Ascending aorta (tissue), 2 donors: ENCODE data around the gene RAD51C. TPM values are rescaled to one million over a fixed set of nuclear protein-coding genes. Genes with fewer than 3 reads are reported as not detected.
"Not testable (repeated sequence)": the region's sequence is repeated elsewhere in the genome, so short reads cannot be mapped to it uniquely, and the experiment has no call there.

Experiments used
- DNase-seq, 2 donors: peaks; one replicate each; pipeline ENCODE4 v3.0.0-alpha.2; 2019; ENCODE audit warnings: low spot score in 2 of 2
- H3K27ac ChIP-seq, 2 donors: fragments of 200-600 bp; sonication (generic); one replicate each; pipeline ENCODE4 v1.5.1; 2016 to 2017; ENCODE audit warnings: mild to moderate bottlenecking in 1 of 2
- H3K27me3 ChIP-seq: fragments of 200-600 bp; sonication (generic); one replicate; pipeline ENCODE4 v1.5.1; 2017
- H3K36me3 ChIP-seq, 2 donors: fragments of 200-600 bp; sonication (generic); one replicate each; pipeline ENCODE4 v1.5.1; 2016
- H3K4me1 ChIP-seq, 2 donors: fragments of 200-600 bp; sonication (generic); one replicate each; pipeline ENCODE4 v1.5.1; 2016 to 2017; ENCODE audit warnings: mild to moderate bottlenecking in 1 of 2
- H3K4me3 ChIP-seq, 2 donors: fragments of 200-600 bp; sonication (generic); one replicate each; pipeline ENCODE4 v1.5.1; 2016 to 2017; ENCODE audit warnings: mild to moderate bottlenecking in 1 of 2
- H3K9me3 ChIP-seq, 2 donors: fragments of 200-600 bp; sonication (generic); one replicate each; pipeline ENCODE4 v1.5.1; 2016
- intact Hi-C: fragments of 100-400 bp; cut with DNase I; formaldehyde crosslinking; loops from one replicate; pipeline ENCODE4 v1.15.1; 2023
- total RNA-seq: library from RNA; depleted of rRNA; stranded (reverse); fragments of >200 nt; gene quantifications from one replicate; pipeline ENCODE4 v1.1.0, GENCODE V29; 2016
- TF ChIP-seq, protein P1 (sequence below), 3 experiments: fragments of 200-600 bp in 2 of 3; fragments of 450-650 bp in 1 of 3; sonication (generic) in 2 of 3; IDR thresholded peaks; one replicate each; pipeline ENCODE4 v1.5.1; 2016 to 2019; ENCODE audit warnings: antibody characterized with exemption in 3 of 3, mild to moderate bottlenecking in 1 of 3, moderate library complexity in 1 of 3

RAD51C gene
- total RNA-seq, 1 donor from 2014 or later, result 6.8 TPM

DNA sequence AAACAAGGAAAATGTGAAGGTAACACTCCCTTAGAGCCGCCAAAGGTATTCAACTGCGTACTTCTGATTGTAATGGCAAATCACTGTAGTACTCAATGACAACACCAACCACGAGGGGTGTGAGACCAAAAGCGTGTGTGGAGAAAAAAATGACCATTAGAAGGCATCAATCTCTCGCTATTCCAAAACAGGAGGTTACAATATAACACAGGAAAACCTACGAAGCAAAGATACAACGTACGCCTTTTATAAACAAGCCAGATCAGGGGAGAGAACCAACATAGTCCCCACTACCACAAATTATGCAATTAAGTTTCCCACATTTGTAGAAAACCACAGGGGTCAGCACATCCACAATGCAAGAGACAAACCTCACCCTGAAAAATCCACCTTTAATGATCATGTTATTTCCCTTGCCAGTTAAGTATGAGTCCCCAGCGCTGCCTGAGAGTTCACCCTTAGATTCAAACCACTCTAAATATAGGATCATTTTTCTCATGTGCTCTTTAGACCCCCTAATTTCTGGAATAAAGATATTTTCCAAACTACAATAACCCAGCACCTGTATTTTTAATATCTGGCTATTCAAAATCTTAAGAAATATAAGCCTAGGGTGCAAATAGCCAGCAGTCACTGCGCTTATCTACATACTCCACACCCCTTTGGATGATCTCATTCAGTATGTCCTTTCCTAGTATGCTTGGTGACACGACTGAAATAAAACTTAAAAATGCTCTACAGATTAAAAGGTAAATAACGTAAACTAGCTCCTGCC, 13.0 kb upstream of the RAD51C start:
- Histone ChIP-seq H3K27me3 (no peaks in the 10 kb centered on the region), H3K27ac (no peak overlapping the region), H3K36me3 (no peaks in the 10 kb centered on the region), H3K9me3 (no peaks in the 10 kb centered on the region), H3K4me1 (no peaks in the 10 kb centered on the region), H3K4me3 (no peak overlapping the region)
- no peak for DNase-seq
- TF ChIP-seq, protein P1, sequence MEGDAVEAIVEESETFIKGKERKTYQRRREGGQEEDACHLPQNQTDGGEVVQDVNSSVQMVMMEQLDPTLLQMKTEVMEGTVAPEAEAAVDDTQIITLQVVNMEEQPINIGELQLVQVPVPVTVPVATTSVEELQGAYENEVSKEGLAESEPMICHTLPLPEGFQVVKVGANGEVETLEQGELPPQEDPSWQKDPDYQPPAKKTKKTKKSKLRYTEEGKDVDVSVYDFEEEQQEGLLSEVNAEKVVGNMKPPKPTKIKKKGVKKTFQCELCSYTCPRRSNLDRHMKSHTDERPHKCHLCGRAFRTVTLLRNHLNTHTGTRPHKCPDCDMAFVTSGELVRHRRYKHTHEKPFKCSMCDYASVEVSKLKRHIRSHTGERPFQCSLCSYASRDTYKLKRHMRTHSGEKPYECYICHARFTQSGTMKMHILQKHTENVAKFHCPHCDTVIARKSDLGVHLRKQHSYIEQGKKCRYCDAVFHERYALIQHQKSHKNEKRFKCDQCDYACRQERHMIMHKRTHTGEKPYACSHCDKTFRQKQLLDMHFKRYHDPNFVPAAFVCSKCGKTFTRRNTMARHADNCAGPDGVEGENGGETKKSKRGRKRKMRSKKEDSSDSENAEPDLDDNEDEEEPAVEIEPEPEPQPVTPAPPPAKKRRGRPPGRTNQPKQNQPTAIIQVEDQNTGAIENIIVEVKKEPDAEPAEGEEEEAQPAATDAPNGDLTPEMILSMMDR (IDR thresholded peaks at IDR 0.05), result no peak
- intact Hi-C loops, result no loop called here

DNA sequence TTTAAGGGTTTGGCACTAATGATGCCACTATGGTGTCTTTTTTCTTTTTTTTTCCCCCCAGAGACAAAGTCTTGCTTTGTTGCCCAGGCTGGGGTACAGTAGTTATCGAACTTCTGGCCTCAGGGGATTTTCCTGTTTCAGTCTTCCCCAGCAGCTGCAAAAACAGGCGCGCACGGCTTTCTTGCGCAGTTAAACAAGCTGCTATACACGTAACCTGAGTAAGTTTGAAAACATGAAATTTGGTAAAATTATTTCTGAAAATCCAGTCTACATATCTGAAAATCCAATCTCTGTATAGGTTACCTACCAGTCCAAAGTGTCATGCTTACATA, 12.4 kb upstream of the RAD51C start:
- H3K4me1 ChIP-seq, result no peaks in the 10 kb centered on the region
- no peaks in the 10 kb centered on the region for H3K36me3 ChIP-seq
- TF ChIP-seq, protein P1 (IDR thresholded peaks at IDR 0.05), result no peak
- no peak overlapping the region for H3K4me3 ChIP-seq
- no peaks in the 10 kb centered on the region for H3K9me3 ChIP-seq
- DNase-seq, result no peak
- intact Hi-C loops, result no loop called here
- no peaks in the 10 kb centered on the region for H3K27me3 ChIP-seq
- H3K27ac ChIP-seq, result no peak overlapping the region

DNA sequence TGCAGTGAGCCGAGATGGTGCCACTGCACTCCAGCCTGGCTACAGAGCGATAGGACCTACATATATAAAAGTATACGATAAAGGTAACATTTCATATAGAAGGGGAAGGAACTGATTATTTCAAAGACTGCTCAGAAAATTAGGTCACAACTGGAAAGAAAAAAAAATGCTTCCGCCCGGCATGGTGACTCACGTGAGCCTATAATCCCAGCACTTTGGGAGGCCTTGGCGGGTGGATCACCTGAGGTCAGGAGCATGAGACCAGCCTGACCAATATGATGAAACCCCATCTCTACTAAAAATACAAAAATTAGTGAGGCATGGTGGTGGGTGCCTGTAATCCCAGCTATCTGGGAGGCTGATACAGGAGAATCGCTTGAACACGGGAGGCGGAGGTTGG, 8.4 kb upstream of the RAD51C start:
- Histone ChIP-seq H3K27me3 (no peaks in the 10 kb centered on the region), H3K4me1 (no peaks in the 10 kb centered on the region), H3K4me3 (no peak overlapping the region), H3K27ac (no peak overlapping the region), H3K36me3 (no peaks in the 10 kb centered on the region), H3K9me3 (no peaks in the 10 kb centered on the region)
- no peak for DNase-seq
- TF ChIP-seq, protein P1 (IDR thresholded peaks at IDR 0.05), result no peak
- intact Hi-C loops, result no loop called here

DNA sequence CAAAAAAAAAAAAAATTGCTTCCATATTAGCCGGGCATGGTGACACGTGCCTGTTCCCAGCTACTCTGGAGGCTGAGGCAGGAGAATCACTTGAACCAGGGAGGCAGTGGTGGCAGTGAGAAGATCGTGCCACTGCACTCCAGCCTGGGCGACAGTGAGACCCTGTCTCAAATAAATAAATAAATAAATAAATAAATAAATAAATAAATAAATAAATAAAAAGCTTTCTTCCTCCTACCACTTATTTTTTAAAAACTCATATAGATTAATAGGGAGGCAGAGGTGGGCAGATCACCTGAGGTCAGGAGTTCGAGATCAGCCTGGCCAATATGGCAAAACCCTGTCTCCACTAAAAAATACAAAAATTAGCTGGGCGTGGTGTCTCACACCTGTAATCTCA, 7.9 kb upstream of the RAD51C start:
- H3K27ac ChIP-seq, DNase-seq, H3K4me3 ChIP-seq, intact Hi-C loops, H3K9me3 ChIP-seq, H3K4me1 ChIP-seq, H3K36me3 ChIP-seq, H3K27me3 ChIP-seq: not testable (repeated sequence)

DNA sequence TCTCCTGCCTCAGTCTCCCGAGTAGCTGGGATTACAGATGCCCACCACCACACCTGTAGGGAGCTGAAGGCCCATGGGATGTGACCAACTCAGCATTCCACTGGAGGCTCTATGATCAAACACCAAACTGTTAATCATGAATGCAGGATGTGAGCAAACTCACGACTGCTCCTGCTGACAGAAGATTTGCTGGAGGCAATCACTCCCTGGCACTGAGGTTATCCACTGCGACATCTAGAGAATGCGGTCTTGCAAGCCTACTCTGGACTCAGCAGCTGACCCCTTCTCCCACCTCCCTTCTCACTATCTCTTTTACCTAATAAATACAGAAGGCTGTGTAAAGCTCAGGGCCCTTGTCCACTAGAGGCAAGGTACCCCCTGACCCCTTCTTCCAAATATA, 5.4 kb upstream of the RAD51C start:
- Histone ChIP-seq H3K4me3 (no peak overlapping the region), H3K4me1 (peaks cover 0 to under 1% of the 10 kb centered on the region in 2 donors), H3K27me3 (no peaks in the 10 kb centered on the region), H3K9me3 (no peaks in the 10 kb centered on the region), H3K27ac (no peak overlapping the region), H3K36me3 (no peaks in the 10 kb centered on the region)
- DNase-seq, result no peak
- TF ChIP-seq, protein P1 (IDR thresholded peaks at IDR 0.05), result no peak
- intact Hi-C loops, result no loop called here

DNA sequence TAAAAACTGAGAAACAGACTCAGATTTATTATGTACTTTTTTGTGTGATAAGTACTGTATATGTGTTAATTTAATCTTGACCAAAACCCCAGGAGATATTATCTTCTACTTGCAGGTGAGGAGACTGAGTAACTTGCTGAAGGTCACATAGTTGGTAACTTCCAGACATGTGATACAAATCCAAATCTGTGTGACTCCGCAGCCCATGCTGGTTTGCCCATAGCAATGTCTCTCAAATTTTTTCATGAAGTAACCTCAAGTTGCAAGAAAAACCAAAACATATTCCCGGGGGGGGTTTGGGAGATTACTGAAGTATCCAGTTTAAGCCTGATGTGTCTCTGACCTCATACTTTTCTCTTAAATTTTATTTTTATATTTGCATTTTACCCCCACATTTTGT, 3.9 kb upstream of the RAD51C start:
- Histone ChIP-seq H3K27me3 (no peaks in the 10 kb centered on the region), H3K9me3 (no peaks in the 10 kb centered on the region), H3K27ac (no peak overlapping the region), H3K36me3 (no peaks in the 10 kb centered on the region), H3K4me1 (peaks cover 4 to 8% of the 10 kb centered on the region in 2 donors), H3K4me3 (no peak overlapping the region)
- no peak for DNase-seq
- intact Hi-C loops, result no loop called here
- TF ChIP-seq, protein P1 (IDR thresholded peaks at IDR 0.05), result no peak

DNA sequence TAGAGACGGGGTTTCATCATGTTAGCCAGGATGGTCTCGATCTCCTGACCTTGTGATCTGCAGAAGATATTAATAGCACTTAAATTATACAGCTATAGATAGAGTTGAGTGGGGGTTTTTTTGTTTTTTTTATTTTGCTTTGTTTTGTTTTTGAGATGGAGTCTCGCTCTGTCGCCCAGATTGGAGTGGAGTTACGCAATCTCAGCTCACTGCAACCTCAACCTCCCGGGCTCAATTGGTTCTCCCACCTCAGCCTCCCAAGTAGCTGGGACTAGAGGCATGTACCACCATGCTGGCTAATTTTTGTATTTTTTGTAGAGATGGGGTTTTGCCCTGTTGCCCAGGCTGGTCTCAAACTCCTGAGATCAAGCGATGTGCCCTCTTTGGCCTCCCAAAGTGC, 2.4 kb upstream of the RAD51C start:
- DNase-seq, H3K27me3 ChIP-seq, H3K4me3 ChIP-seq, H3K27ac ChIP-seq, H3K36me3 ChIP-seq, H3K4me1 ChIP-seq, H3K9me3 ChIP-seq, intact Hi-C loops: not testable (repeated sequence)
